Measurements from ENCODE around the gene ZBTB33. TPM values are rescaled to one million over a fixed set of nuclear protein-coding genes. Genes with fewer than 3 reads are reported as not detected.

The ZBTB33 gene
- total RNA-seq, 6 experiments from 2014 or later, result 7.4 to 11.4 (median 10.1) TPM

DNA sequence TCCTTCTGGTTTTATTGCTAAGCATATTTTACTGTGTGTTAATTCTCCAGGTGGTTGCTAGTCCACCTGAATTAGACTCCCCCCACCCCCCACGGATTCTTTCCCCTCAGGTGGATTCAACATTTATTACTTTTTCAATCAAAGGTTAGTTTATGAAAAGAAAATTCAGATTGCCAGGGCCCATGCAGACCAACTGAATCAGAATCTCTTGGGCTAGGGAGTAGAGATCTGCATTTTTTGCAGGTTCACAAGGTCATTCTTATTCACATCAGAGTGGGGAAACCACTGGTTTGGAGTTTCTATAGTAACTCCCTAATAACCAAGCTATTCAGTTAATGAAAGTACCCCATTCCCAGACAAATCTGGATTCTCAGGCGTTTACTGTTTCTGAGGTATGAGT lies 50.9 kb downstream of the ZBTB33 start:
- no peaks in the 10 kb centered on the region for H3K9me3 Mint-ChIP-seq
- no peak for DNase-seq
- 0 out of 2 replicates have a peak, but pooled peaks cover 8% of the 10 kb centered on the region for H3K4me1 Mint-ChIP-seq (ENCODE audit: low read depth)
- H3K27me3 Mint-ChIP-seq (ENCODE audit: insufficient read depth), result peaks cover 11% of the 10 kb centered on the region
- H3K36me3 Mint-ChIP-seq (ENCODE audit: low read depth), result no peaks in the 10 kb centered on the region
- H3K4me3 Mint-ChIP-seq, result no peak overlapping the region
- H3K27ac Mint-ChIP-seq, result no peak overlapping the region
- TF ChIP-seq, protein P1, sequence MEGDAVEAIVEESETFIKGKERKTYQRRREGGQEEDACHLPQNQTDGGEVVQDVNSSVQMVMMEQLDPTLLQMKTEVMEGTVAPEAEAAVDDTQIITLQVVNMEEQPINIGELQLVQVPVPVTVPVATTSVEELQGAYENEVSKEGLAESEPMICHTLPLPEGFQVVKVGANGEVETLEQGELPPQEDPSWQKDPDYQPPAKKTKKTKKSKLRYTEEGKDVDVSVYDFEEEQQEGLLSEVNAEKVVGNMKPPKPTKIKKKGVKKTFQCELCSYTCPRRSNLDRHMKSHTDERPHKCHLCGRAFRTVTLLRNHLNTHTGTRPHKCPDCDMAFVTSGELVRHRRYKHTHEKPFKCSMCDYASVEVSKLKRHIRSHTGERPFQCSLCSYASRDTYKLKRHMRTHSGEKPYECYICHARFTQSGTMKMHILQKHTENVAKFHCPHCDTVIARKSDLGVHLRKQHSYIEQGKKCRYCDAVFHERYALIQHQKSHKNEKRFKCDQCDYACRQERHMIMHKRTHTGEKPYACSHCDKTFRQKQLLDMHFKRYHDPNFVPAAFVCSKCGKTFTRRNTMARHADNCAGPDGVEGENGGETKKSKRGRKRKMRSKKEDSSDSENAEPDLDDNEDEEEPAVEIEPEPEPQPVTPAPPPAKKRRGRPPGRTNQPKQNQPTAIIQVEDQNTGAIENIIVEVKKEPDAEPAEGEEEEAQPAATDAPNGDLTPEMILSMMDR (IDR thresholded peaks at IDR 0.05), result no peak

DNA sequence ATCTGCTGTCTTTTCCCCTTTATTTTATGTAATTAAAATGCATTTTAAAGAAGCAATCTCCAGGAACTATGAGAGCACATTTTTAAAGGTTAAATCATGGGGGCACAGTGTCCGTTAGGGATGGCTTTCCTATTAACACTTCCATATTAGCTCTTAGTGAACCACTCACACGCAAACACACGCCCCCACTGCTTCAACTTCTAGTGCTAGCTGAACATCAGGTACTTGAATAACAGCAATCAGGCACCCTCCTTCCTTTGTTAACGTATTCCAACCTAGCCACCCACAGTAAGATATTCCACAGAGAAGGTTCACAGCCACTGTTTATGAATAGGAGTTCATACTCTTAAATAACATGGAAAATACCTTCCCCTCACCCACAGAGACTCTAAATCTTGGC lies 51.3 kb downstream of the ZBTB33 start:
- Mint-ChIP-seq H3K36me3 (ENCODE audit: low read depth) (no peaks in the 10 kb centered on the region), H3K27ac (no peak overlapping the region)

DNA sequence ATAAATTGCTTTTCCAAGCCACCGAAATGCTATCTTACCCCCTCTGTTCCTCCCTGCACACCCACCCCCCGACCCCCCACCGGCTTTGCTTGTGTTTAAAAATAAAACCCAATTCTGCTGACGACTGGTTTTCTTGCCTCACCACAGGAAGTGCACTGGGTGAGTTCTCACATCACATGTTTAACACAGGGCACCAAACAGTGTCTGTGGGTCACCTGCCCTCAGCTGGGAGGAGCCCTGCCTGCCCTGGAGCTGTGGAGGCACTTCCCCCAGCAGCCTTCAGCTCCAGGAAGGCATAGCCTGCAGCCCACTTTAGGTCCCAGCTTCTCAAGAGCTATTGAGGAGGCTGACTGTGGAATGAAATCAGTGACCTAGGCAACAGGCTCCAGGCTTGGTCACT lies 51.8 kb downstream of the ZBTB33 start:
- TF ChIP-seq, protein P1 (IDR thresholded peaks at IDR 0.05), result no peak
- Mint-ChIP-seq H3K27ac (no peak overlapping the region), H3K4me3 (no peak overlapping the region), H3K9me3 (no peaks in the 10 kb centered on the region), H3K27me3 (ENCODE audit: insufficient read depth) (peaks cover 11% of the 10 kb centered on the region), H3K4me1 (ENCODE audit: low read depth) (0 out of 2 replicates have a peak, but pooled peaks cover 10% of the 10 kb centered on the region), H3K36me3 (ENCODE audit: low read depth) (no peaks in the 10 kb centered on the region)
- DNase-seq, result no peak

More for the DNA sequence above, 51.3 kb downstream of the ZBTB33 start:
- no peak overlapping the region for H3K4me3 Mint-ChIP-seq
- no peaks in the 10 kb centered on the region for H3K9me3 Mint-ChIP-seq
- TF ChIP-seq, protein P1 (IDR thresholded peaks at IDR 0.05), result no peak
- H3K27me3 Mint-ChIP-seq (ENCODE audit: insufficient read depth), result peaks cover 11% of the 10 kb centered on the region
- H3K4me1 Mint-ChIP-seq (ENCODE audit: low read depth), result 0 out of 2 replicates have a peak, but pooled peaks cover 10% of the 10 kb centered on the region
- DNase-seq, result no peak

DNA sequence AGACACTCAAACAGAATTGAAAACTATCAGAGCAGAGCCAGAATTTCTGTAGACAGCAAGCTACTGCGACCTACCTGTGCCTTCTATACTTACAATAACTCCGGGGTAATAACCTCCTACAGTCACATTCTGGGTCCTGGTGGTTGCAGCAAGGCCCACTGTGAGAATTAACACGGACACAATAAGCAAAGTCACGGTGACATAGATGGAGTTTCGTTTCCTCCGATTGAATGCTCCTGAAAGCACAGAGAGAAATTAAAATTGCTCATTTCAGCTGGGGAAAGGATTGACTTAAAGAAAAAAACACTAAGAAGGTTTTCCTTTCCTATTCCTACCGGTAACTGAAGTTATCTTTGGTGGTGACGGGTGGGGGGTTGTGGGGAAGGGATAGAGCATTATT lies 53.6 kb downstream of the ZBTB33 start:
- TF ChIP-seq, protein P1 (IDR thresholded peaks at IDR 0.05), result no peak
- Mint-ChIP-seq H3K4me1 (ENCODE audit: low read depth) (peaks cover 10% of the 10 kb centered on the region), H3K9me3 (no peaks in the 10 kb centered on the region), H3K36me3 (ENCODE audit: low read depth) (no peaks in the 10 kb centered on the region), H3K27ac (no peak overlapping the region), H3K4me3 (no peak overlapping the region), H3K27me3 (ENCODE audit: insufficient read depth) (peaks cover 22% of the 10 kb centered on the region)
- DNase-seq, result no peak

DNA sequence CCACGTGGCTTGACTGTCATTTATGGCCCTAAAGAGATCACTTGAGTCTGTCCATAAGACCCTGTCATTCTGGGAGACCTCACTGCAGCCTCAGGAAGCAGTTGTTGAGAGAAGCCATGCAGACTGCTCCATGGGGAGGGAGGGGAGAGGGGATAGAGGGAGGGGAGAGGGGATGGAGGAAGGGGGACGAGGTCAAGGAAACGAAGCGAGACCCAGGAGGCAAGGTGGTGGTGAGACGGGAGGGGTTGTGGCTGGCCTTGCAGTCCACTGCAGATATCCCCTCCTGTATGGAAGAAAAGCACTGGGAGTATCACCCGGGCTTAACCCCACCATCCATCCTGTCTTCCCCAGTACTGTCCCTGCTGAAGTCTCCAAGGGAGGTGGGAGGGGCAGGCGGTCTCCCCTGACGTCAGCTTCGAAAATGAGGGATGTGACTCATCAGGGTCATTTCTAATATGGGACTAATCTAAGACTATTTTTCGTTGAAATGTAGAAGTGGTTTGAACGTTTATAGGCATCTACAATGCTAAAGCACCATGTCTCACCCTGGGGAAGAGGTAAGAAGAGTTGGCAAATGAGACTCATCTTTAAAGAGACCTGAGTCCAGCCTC lies 55.0 kb downstream of the ZBTB33 start:
- TF ChIP-seq, protein P1 (IDR thresholded peaks at IDR 0.05), result no peak
- no peak for DNase-seq
- H3K4me1 Mint-ChIP-seq (ENCODE audit: low read depth), result peaks cover 22% of the 10 kb centered on the region
- no peaks in the 10 kb centered on the region for H3K36me3 Mint-ChIP-seq (ENCODE audit: low read depth)
- H3K27me3 Mint-ChIP-seq (ENCODE audit: insufficient read depth), result peaks cover 32% of the 10 kb centered on the region
- H3K9me3 Mint-ChIP-seq, result no peaks in the 10 kb centered on the region
- H3K4me3 Mint-ChIP-seq, result no peak overlapping the region
- H3K27ac Mint-ChIP-seq, result no peak overlapping the region
